ENCODE results near the gene HSD11B1.

DNA sequence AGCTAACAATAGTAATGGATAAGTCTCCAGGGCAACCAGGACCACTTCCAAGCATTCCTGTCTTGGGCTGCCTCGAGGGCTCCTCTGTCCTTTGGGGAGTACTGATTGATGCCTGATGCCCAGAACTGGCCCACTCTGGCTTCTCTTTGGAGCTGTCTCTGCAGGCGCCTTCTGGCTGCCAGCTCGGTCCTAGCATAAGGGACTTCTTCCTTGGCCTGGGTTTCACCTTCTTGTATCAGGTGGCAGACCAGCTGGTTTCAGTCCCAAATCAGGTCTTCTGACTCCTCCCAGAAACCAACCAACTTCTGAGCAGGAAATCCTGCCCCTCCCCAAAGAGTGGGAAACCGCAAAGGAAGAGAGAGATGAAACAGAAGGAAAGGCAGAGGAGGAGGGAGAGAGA, 18.8 kb upstream of the HSD11B1 start:
- TF ChIP-seq, protein P1, sequence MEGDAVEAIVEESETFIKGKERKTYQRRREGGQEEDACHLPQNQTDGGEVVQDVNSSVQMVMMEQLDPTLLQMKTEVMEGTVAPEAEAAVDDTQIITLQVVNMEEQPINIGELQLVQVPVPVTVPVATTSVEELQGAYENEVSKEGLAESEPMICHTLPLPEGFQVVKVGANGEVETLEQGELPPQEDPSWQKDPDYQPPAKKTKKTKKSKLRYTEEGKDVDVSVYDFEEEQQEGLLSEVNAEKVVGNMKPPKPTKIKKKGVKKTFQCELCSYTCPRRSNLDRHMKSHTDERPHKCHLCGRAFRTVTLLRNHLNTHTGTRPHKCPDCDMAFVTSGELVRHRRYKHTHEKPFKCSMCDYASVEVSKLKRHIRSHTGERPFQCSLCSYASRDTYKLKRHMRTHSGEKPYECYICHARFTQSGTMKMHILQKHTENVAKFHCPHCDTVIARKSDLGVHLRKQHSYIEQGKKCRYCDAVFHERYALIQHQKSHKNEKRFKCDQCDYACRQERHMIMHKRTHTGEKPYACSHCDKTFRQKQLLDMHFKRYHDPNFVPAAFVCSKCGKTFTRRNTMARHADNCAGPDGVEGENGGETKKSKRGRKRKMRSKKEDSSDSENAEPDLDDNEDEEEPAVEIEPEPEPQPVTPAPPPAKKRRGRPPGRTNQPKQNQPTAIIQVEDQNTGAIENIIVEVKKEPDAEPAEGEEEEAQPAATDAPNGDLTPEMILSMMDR (IDR thresholded peaks at IDR 0.05), result no peak
- TF ChIP-seq, protein P2, sequence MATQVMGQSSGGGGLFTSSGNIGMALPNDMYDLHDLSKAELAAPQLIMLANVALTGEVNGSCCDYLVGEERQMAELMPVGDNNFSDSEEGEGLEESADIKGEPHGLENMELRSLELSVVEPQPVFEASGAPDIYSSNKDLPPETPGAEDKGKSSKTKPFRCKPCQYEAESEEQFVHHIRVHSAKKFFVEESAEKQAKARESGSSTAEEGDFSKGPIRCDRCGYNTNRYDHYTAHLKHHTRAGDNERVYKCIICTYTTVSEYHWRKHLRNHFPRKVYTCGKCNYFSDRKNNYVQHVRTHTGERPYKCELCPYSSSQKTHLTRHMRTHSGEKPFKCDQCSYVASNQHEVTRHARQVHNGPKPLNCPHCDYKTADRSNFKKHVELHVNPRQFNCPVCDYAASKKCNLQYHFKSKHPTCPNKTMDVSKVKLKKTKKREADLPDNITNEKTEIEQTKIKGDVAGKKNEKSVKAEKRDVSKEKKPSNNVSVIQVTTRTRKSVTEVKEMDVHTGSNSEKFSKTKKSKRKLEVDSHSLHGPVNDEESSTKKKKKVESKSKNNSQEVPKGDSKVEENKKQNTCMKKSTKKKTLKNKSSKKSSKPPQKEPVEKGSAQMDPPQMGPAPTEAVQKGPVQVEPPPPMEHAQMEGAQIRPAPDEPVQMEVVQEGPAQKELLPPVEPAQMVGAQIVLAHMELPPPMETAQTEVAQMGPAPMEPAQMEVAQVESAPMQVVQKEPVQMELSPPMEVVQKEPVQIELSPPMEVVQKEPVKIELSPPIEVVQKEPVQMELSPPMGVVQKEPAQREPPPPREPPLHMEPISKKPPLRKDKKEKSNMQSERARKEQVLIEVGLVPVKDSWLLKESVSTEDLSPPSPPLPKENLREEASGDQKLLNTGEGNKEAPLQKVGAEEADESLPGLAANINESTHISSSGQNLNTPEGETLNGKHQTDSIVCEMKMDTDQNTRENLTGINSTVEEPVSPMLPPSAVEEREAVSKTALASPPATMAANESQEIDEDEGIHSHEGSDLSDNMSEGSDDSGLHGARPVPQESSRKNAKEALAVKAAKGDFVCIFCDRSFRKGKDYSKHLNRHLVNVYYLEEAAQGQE (IDR thresholded peaks at IDR 0.05; ENCODE audit: insufficient read depth in 1 of 2, low read depth in 2 of 2, low read length in 1 of 2), result no peak
- TF ChIP-seq POLR2AphosphoS5 (IDR thresholded peaks at IDR 0.05; ENCODE audit: low read depth, low read length), result no peak
